Peyer's patch (tissue), 4 donors: ENCODE measurements around the gene GMPPA. TPM values are rescaled to one million over a fixed set of nuclear protein-coding genes. Genes with fewer than 3 reads are reported as not detected.

Experiments
- DNase-seq, 3 donors: peaks; one replicate each; pipeline ENCODE4 v3.0.0-alpha.2; 2017 to 2019
- H3K27ac ChIP-seq, 4 donors: fragments of 200-600 bp; sonication (generic); one replicate each; pipeline ENCODE4 v1.5.1; 2016 to 2019
- H3K27me3 ChIP-seq, 2 donors: fragments of 200-600 bp; sonication (generic); one replicate each; pipeline ENCODE4 v1.5.1; 2019
- H3K36me3 ChIP-seq, 3 donors: fragments of 200-600 bp; sonication (generic); one replicate each; pipeline ENCODE4 v1.5.1; 2016 to 2019
- H3K4me1 ChIP-seq, 4 donors: fragments of 200-600 bp; sonication (generic); one replicate each; pipeline ENCODE4 v1.5.1; 2016 to 2019
- H3K4me3 ChIP-seq, 4 donors: fragments of 200-600 bp; sonication (generic); 1 replicate in 3 of 4; 2 replicates in 1 of 4; pipeline ENCODE4 v1.5.1; 2016 to 2019; ENCODE audit warnings: mild to moderate bottlenecking in 1 of 4
- H3K9me3 ChIP-seq, 4 donors: fragments of 200-600 bp; sonication (generic); one replicate each; pipeline ENCODE4 v1.5.1; 2016 to 2019; ENCODE audit warnings: mild to moderate bottlenecking in 1 of 4
- CTCF ChIP-seq, 6 experiments: fragments of 450-650 bp in 4 of 6; fragments of 200-600 bp in 2 of 6; sonication (generic) in 1 of 6; IDR thresholded peaks; one replicate each; pipeline ENCODE4 v1.5.1; 2017 to 2019; ENCODE audit warnings: antibody characterized with exemption in 6 of 6, mild to moderate bottlenecking in 3 of 6, moderate library complexity in 1 of 6
- POLR2A ChIP-seq, 2 donors: fragments of 450-650 bp; IDR thresholded peaks; one replicate each; pipeline ENCODE4 v1.5.1; 2017; ENCODE audit warnings: antibody characterized with exemption in 2 of 2, mild to moderate bottlenecking in 2 of 2, moderate library complexity in 2 of 2
- total RNA-seq, 4 donors: library from RNA; depleted of rRNA; stranded (reverse); fragments of >200 nt; gene quantifications; one replicate each; pipeline ENCODE4 v1.1.0, GENCODE V29; 2016

The GMPPA gene
- total RNA-seq, 4 donors from 2014 or later, result 35.0 to 69.6 (median 38.9) TPM

- H3K9me3 ChIP-seq, result no peaks in the 10 kb centered on the region
- DNase-seq, result no peak
- H3K36me3 ChIP-seq, result peaks cover 0 to 10% (median 0%) of the 10 kb centered on the region in 3 donors
- peaks cover 0 to 23% (median 14%) of the 10 kb centered on the region in 4 donors for H3K4me1 ChIP-seq
- no peaks in the 10 kb centered on the region for H3K27me3 ChIP-seq
- H3K4me3 ChIP-seq, result peak overlapping the region in 1 of 4 donors; percentile 79
- TF ChIP-seq POLR2A (IDR thresholded peaks at IDR 0.05) (no peak), CTCF (IDR thresholded peaks at IDR 0.05) (no peak)
- H3K27ac ChIP-seq, result peak overlapping the region in 2 of 4 donors; percentile 48 to 79
Measured at GRCh38 chr2:219545295-219545942, 46.7 kb downstream of the GMPPA start.

DNA sequence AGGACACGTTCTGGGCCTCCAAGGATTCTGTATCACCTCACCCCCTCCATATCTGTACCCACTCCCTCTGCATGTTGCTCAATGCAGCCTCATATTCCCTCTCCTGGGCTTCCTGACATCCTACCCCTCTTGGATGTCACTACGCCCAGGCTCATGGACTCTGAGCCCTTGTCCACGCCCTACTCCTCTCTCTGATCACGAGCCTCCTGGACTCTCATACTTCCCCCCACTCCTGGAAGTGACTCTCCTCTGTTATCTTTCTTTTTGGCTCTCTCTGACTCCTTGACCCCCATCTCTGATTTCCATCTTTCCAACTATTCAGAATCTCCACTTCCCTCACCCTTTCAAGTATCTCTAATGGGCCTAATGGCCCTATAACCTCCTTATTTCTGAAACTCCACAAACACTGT lies 47.3 kb downstream of the GMPPA start:
- no peaks in the 10 kb centered on the region for H3K27me3 ChIP-seq
- H3K9me3 ChIP-seq, result no peaks in the 10 kb centered on the region
- peak in 2 of 3 donors; percentile 66 to 78 for DNase-seq
- TF ChIP-seq CTCF (IDR thresholded peaks at IDR 0.05) (no peak), POLR2A (IDR thresholded peaks at IDR 0.05) (peak in 1 of 2 donors; percentile 46)
- H3K4me3 ChIP-seq, result no peak overlapping the region
- peak overlapping the region in 2 of 4 donors; percentile 48 to 79 for H3K27ac ChIP-seq
- peaks cover 0 to 23% (median 14%) of the 10 kb centered on the region in 4 donors for H3K4me1 ChIP-seq
- H3K36me3 ChIP-seq, result peaks cover 0 to 5% (median 0%) of the 10 kb centered on the region in 3 donors

DNA sequence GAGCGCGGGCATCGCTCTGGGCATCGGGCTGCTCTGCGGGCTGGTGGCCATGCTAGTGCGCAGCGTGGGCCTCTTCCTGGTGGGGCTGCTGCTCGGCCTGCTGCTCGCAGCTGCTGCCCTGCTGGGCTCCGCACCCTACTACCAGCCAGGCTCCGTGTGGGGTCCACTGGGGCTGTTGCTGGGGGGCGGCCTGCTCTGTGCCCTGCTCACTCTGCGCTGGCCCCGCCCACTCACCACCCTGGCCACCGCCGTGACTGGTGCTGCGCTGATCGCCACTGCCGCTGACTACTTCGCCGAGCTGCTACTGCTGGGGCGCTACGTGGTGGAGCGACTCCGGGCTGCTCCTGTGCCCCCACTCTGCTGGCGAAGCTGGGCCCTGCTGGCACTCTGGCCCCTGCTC lies 48.9 kb downstream of the GMPPA start:
- TF ChIP-seq CTCF (IDR thresholded peaks at IDR 0.05) (no peak), POLR2A (IDR thresholded peaks at IDR 0.05) (no peak)
- H3K4me3 ChIP-seq, result no peak overlapping the region
- no peak overlapping the region for H3K27ac ChIP-seq
- H3K4me1 ChIP-seq, result peaks cover 0 to 20% (median 11%) of the 10 kb centered on the region in 4 donors
- H3K27me3 ChIP-seq, result no peaks in the 10 kb centered on the region
- DNase-seq, result no peak
- peaks cover 0 to 2% (median 0%) of the 10 kb centered on the region in 4 donors for H3K9me3 ChIP-seq
- no peaks in the 10 kb centered on the region for H3K36me3 ChIP-seq

- Histone ChIP-seq H3K36me3 (no peaks in the 10 kb centered on the region), H3K27me3 (no peaks in the 10 kb centered on the region), H3K27ac (no peak overlapping the region), H3K4me1 (peaks cover 0 to 27% (median 8%) of the 10 kb centered on the region in 4 donors), H3K4me3 (no peak overlapping the region), H3K9me3 (peaks cover 0 to 4% (median 0%) of the 10 kb centered on the region in 4 donors)
- TF ChIP-seq POLR2A (IDR thresholded peaks at IDR 0.05) (no peak), CTCF (IDR thresholded peaks at IDR 0.05) (no peak)
- DNase-seq, result no peak
Measured at GRCh38 chr2:219548990-219549389, 50.3 kb downstream of the GMPPA start.

- TF ChIP-seq CTCF (IDR thresholded peaks at IDR 0.05) (no peak), POLR2A (IDR thresholded peaks at IDR 0.05) (no peak)
- H3K36me3 ChIP-seq, result no peaks in the 10 kb centered on the region
- peaks cover 0 to 20% (median 4%) of the 10 kb centered on the region in 4 donors for H3K4me1 ChIP-seq
- no peak overlapping the region for H3K4me3 ChIP-seq
- peaks cover 0 to 4% (median 0%) of the 10 kb centered on the region in 4 donors for H3K9me3 ChIP-seq
- DNase-seq, result no peak
- H3K27me3 ChIP-seq, result no peaks in the 10 kb centered on the region
- no peak overlapping the region for H3K27ac ChIP-seq
Measured at GRCh38 chr2:219549619-219550018, 50.9 kb downstream of the GMPPA start.
